Brain pericyte (primary cell): ENCODE results near the gene SORL1-AS1.

Experiments used
- DNase-seq: peaks from one replicate; pipeline ENCODE4 v3.0.0-alpha.2; 2012; ENCODE audit warnings: low read depth, low spot score

SORL1-AS1 gene

GRCh38 chr11:121393855-121394254 lies 58.9 kb downstream of the SORL1-AS1 start:
- DNase-seq = no peak

DNA sequence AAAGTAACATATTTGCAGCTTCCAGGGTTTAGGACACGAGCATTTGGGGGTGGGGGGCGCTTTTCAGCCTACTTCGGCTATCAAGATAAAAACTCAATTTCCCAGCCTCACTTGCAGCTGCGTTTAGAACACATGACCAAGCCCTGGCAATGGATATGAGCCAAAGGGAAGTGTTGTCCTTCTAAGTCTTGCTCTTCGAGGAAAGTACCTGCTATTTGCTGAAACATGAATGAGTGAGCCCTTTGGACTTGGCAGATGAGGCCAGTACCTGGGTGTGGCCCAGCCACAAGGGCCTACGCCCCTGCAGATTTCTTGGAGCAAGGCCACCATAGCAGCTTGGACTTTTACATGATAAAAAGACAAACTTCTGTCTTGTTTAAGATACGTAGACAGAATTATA lies 60.9 kb downstream of the SORL1-AS1 start:
- no peak for DNase-seq

DNA sequence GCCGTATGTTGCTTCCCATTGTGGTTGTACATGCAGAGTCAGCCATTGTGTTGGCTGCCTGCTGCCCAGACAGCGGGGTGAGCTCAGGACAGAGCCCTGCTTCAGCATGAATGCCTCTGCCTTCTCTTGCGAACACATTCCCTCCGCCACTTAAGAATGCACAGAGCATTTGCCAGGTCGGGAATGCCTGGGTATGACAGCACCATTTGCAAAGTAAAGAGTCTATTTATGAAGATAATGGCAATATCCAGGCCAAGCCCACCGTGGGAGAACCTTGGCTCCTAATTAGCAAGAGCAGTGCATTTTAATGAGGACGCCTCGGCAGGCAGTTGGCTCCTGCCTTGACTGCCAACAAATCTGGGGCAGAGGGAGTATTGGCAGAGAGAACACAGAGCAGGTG lies 63.1 kb downstream of the SORL1-AS1 start:
- no peak for DNase-seq
